HG02588 (cell line): ENCODE data around the gene PDHX.

Experiments used
- ATAC-seq: cut with Tn5 transposase; IDR thresholded peaks from one replicate; pipeline ENCODE4 v1.9.1; 2021; ENCODE audit warnings: mild to moderate bottlenecking, moderate library complexity; ENCODE audit not compliant: unreplicated experiment

The PDHX gene

DNA sequence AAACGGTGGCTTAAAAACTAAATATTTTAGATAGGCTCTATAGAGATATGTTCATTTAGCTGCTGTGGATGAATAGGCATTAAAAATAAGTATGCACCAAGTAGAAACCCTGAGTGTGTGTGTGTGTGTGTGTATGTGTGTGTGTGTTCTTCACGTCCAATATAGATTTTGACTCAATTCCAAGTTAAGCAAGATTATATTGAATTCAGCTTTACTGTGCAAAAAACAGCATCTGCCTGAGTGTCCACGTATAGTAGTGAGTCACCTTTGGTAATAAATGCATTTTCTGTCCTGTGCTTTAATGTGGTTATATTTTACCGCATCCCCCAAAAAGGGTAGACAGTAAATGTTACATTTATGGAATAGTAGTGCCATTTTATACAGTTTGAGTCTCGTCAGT, 71.2 kb downstream of the PDHX start:
- no peak for ATAC-seq

GRCh38 chr11:34988294-34989255, 72.2 kb downstream of the PDHX start:
- ATAC-seq = no peak

GRCh38 chr11:34990916-34991315, 74.5 kb downstream of the PDHX start:
- ATAC-seq = no peak

DNA sequence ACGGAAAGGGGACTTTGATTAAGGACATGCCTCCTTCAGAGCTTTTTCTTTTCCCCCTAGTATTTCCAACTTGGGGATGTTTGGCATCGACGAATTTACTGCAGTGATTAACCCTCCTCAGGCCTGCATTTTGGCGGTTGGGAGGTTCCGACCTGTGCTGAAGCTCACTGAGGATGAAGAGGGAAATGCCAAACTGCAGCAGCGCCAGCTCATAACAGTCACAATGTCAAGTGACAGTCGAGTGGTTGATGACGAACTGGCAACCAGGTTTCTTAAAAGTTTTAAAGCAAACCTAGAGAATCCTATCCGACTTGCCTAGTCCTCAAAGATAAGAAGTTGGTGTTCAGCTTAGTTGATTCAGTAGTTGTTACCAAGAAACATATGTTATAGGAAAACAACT, 78.4 kb downstream of the PDHX start:
- ATAC-seq = no peak

- no peak for ATAC-seq
These were observed 80.5 kb downstream of the PDHX start for GRCh38 chr11:34996958-34997357.

GRCh38 chr11:34997952-34998528, 81.6 kb downstream of the PDHX start:
- no peak for ATAC-seq

GRCh38 chr11:34999453-34999852, 83.0 kb downstream of the PDHX start:
- no peak for ATAC-seq

DNA sequence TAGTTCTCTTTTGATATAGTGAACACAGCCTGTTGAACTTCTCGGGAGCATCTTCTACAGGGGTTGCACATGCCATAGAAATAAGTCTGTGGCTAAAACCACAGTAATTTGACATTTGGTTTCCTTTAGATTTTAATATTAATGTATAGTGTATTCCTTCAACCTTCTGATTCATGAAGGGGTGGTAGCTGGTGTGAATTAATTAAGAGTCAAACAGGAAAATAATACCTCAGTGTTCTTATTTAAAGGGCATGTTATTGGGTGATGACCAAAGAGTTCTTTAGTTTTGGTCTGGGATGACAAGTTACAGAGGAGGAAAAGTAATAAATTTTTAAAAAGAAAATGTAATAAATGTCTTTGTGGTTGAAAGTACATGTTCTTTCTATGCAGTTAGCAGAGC, 86.8 kb downstream of the PDHX start:
- no peak for ATAC-seq

DNA sequence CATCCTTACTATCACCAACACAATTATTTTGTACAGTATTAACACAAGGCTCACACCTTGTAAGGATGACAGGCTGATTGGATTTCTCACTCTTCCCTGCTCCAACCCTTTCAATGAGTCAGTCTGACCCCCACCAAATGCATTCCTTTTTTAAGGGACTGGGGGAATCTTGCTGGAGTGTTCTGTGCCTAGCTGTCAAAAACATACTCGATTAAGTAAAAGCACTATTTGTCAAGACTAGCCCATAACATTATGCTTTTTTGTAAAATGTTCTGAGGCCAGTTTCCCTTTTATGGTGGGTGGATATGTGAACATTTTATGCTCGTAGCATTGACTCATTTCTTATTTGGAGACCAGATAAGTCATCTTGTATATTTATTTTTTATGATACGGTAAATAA, 87.2 kb downstream of the PDHX start:
- ATAC-seq = no peak

- ATAC-seq = no peak
These were observed 88.8 kb downstream of the PDHX start for GRCh38 chr11:35005141-35005780.

GRCh38 chr11:35006389-35007128, 90.1 kb downstream of the PDHX start:
- ATAC-seq = peak; percentile 92

GRCh38 chr11:35007277-35007676, 90.9 kb downstream of the PDHX start:
- ATAC-seq = peak; percentile 55

GRCh38 chr11:35009191-35009943, 92.9 kb downstream of the PDHX start:
- ATAC-seq = no peak

GRCh38 chr11:35009944-35010342, 93.5 kb downstream of the PDHX start:
- no peak for ATAC-seq

DNA sequence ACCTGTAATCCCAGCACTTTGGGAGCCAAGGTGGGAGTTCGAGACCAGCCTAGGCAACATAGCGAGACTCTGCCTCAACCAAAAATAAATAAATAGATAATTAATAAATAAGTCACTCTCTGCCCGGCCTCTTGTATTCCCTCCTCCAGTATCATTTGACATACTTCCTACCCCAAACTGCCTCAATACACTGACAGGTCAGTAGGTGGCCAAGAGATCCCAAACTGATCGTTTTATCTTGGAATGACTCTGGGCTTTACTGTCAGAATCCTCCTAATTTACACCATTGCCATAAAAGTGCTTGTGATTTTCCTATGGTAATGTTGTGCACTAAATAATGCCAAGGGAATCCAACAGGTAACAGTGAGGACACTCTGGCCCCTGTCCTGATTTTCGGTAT, 94.2 kb downstream of the PDHX start:
- no peak for ATAC-seq

- ATAC-seq = no peak
These were observed 95.0 kb downstream of the PDHX start for GRCh38 chr11:35011389-35011788.

DNA sequence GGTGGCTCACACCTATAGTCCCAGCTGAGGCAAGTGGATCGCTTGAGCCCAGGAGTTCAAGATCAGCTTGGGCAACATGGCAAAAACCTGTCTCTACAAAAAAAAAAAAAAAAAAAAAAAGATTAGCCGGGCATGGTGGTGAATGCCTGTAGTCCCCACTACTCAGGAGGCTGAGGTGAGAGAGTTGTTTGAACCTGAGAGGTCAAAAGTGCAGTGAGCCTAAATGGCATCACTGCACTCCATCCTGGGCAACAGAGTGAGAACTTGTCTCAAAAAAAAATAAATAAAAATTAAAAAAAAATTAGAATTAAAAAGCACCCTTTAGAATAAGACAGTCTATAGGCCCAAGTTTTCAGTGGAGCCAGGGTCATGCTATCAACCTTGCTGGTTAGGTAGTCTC, 95.5 kb downstream of the PDHX start:
- ATAC-seq = no peak

DNA sequence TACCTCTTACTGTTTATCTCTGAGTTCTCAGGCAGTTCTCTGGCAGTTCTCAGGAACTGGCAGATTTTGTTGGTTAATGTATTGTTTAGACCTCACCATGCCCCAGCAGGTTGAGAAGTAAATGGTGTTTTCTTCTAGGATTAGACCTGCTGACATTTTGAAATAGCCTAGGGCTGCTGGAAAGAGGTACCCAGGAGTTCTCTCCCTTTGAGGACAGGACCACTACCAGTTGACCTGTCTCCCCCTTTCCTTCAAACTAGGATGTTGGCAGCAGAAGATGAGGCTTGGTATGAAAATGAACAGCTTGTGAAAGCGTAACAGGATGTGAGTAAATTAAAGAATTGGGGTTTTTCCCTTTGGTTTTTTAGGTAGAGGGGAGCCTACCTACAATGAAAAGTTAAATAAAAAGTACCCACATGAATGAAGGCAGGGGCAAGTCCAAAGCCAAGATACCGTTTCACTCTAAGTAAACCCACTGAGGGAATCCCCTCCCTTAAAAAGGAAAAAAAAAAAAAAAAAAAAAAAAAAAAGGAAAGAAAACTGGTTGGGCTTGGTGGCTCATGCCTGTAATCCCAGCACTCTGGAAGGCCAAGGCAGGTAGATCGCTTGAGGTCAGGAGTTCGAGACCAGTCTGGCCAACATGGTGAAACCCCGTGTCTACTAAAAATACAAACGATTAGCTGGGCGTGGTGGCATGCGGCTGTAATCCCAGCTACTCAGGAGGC, 96.2 kb downstream of the PDHX start:
- peak; percentile 65 for ATAC-seq

GRCh38 chr11:35013514-35014233, 97.3 kb downstream of the PDHX start:
- ATAC-seq = peak; percentile 43
